Liver (tissue), 9 donors: ENCODE measurements around the gene MRAP. TPM values are rescaled to one million over a fixed set of nuclear protein-coding genes. Genes with fewer than 3 reads are reported as not detected.

ENCODE experiments used
- DNase-seq: peaks from one replicate; pipeline ENCODE4 v3.0.0-alpha.2; 2017; ENCODE audit warnings: low spot score
- H3K27ac ChIP-seq, 2 donors: one replicate each; pipeline ENCODE4 v1.7.0; 2013; ENCODE audit warnings: inconsistent platforms in 2 of 2, low read length in 2 of 2, control low read depth in 1 of 2, low read depth in 1 of 2, mild to moderate bottlenecking in 1 of 2
- H3K27me3 ChIP-seq, 4 donors: one replicate each; pipeline versions ENCODE4 v1.6.1 to v1.7.0; 2013; ENCODE audit warnings: low read length in 3 of 4, inconsistent platforms in 1 of 4, mild to moderate bottlenecking in 1 of 4, moderate library complexity in 1 of 4; ENCODE audit not compliant: control insufficient read depth in 4 of 4, insufficient read depth in 4 of 4
- H3K36me3 ChIP-seq, 4 donors: one replicate each; pipeline versions ENCODE4 v1.6.1 to v1.7.0; 2013; ENCODE audit warnings: low read length in 3 of 4, mild to moderate bottlenecking in 3 of 4, low read depth in 1 of 4, moderate library complexity in 1 of 4; ENCODE audit not compliant: control insufficient read depth in 4 of 4, insufficient read depth in 3 of 4
- H3K4me1 ChIP-seq, 4 donors: one replicate each; pipeline versions ENCODE4 v1.6.1 to v1.7.0; 2013; ENCODE audit warnings: low read length in 3 of 4, mild to moderate bottlenecking in 3 of 4, moderate library complexity in 1 of 4; ENCODE audit not compliant: control insufficient read depth in 4 of 4, insufficient read depth in 4 of 4
- H3K4me3 ChIP-seq, 3 donors: one replicate each; pipeline versions ENCODE4 v1.6.1 to v1.7.0; 2013; ENCODE audit warnings: low read length in 3 of 3, control low read depth in 1 of 3, low read depth in 1 of 3, mild to moderate bottlenecking in 1 of 3
- H3K9ac ChIP-seq, 2 donors: one replicate each; pipeline ENCODE4 v1.7.0; 2013; ENCODE audit warnings: low read length in 2 of 2, mild to moderate bottlenecking in 2 of 2, moderate library complexity in 2 of 2, control low read depth in 1 of 2, low read depth in 1 of 2
- H3K9me3 ChIP-seq, 4 donors: one replicate each; pipeline versions ENCODE4 v1.6.1 to v1.7.0; 2013; ENCODE audit warnings: low read length in 3 of 4; ENCODE audit not compliant: control insufficient read depth in 4 of 4
- ATF3 ChIP-seq: IDR thresholded peaks from 2 replicates; pipeline ENCODE4 v1.6.1; 2016; ENCODE audit warnings: antibody characterized with exemption
- CTCF ChIP-seq: fragments of 150-350 bp; IDR thresholded peaks from 2 replicates; pipeline ENCODE4 v1.5.1; 2017; ENCODE audit warnings: improper control_type of control experiment, low read depth, low read length; ENCODE audit not compliant: missing input control
- FOXA1 ChIP-seq: IDR thresholded peaks from 2 replicates; pipeline ENCODE4 v1.6.1; 2016; ENCODE audit warnings: antibody characterized with exemption
- FOXA2 ChIP-seq: IDR thresholded peaks from 2 replicates; pipeline ENCODE4 v1.6.1; 2016; ENCODE audit warnings: antibody characterized with exemption
- HNF4A ChIP-seq, 2 donors: conservative IDR thresholded peaks; 2 replicates each; pipeline ENCODE4 v1.6.1; 2016; ENCODE audit warnings: antibody characterized with exemption in 2 of 2, mild to moderate bottlenecking in 2 of 2
- HNF4G ChIP-seq: IDR thresholded peaks from 2 replicates; pipeline ENCODE4 v1.6.1; 2016; ENCODE audit warnings: antibody characterized with exemption
- NR2F2 ChIP-seq: IDR thresholded peaks from 2 replicates; pipeline ENCODE4 v1.6.1; 2016; ENCODE audit warnings: antibody characterized with exemption
- RAD21 ChIP-seq, 2 donors: IDR thresholded peaks; 2 replicates each; pipeline ENCODE4 v1.6.1; 2016; ENCODE audit warnings: antibody characterized with exemption in 2 of 2, mild to moderate bottlenecking in 2 of 2
- RXRA ChIP-seq, 2 donors: IDR thresholded peaks; 2 replicates each; pipeline ENCODE4 v1.6.1; 2017 to 2018; ENCODE audit warnings: antibody characterized with exemption in 2 of 2, mild to moderate bottlenecking in 1 of 2
- TAF1 ChIP-seq: conservative IDR thresholded peaks from 2 replicates; pipeline ENCODE4 v1.6.1; 2016; ENCODE audit warnings: antibody characterized with exemption, mild to moderate bottlenecking
- YY1 ChIP-seq: IDR thresholded peaks from 2 replicates; pipeline ENCODE4 v1.6.1; 2016; ENCODE audit warnings: antibody characterized with exemption, mild to moderate bottlenecking
- ZBTB33 ChIP-seq: IDR thresholded peaks from 2 replicates; pipeline ENCODE4 v1.6.1; 2016; ENCODE audit warnings: antibody characterized with exemption
- WGBS: extraction: QIAGEN DNeasy Blood & Tissue Kit; methylation state at CpG from one replicate; pipeline ENCODE4 v1.1.7; 2013; 5-methylcytosine and 5-hydroxymethylcytosine counted together
- polyA plus RNA-seq, 2 donors: library from polyadenylated mRNA; stranded (reverse) in 1 of 2; unstranded in 1 of 2; fragments of 200-250 nt in 1 of 2; fragments of >200 nt in 1 of 2; fragmentation: Nextera tagmentation in 1 of 2; extraction: Ambion mirVana in 1 of 2; gene quantifications; one replicate each; pipeline versions ENCODE4 v1.2.1 to v1.2.3, GENCODE V29; 2013 to 2015
- total RNA-seq, 2 donors: library from RNA; depleted of rRNA; stranded (reverse); fragments of >200 nt; gene quantifications; one replicate each; pipeline ENCODE4 v1.2.3, GENCODE V29; 2014
- donor health status: healthy.
- donor health status: healthy.
- donor health status: healthy.
- donor health status: healthy.
- donor health status: healthy.

MRAP gene
- total and polyA plus RNA-seq, 4 donors: 0.17 to 0.79 TPM; not detected in 2

GRCh38 chr21:32336711-32337110 lies 38.1 kb downstream of the MRAP start:
- no peaks in the 10 kb centered on the region for H3K9me3 ChIP-seq
- no peak overlapping the region for H3K9ac ChIP-seq
- H3K27ac ChIP-seq: no peak overlapping the region
- H3K4me1 ChIP-seq: no peaks in the 10 kb centered on the region
- peaks cover 15 to 80% (median 39%) of the 10 kb centered on the region in 4 donors for H3K36me3 ChIP-seq
- TF ChIP-seq CTCF (no peak), NR2F2 (no peak), HNF4A (conservative IDR thresholded peaks at IDR 0.05) (no peak)
- WGBS: 86% methylated on average over 1 of the region's 1 CpG
- no peak overlapping the region for H3K4me3 ChIP-seq
- DNase-seq: no peak
- no peaks in the 10 kb centered on the region for H3K27me3 ChIP-seq

- Histone ChIP-seq H3K9me3 (no peaks in the 10 kb centered on the region), H3K4me1 (no peaks in the 10 kb centered on the region), H3K27me3 (no peaks in the 10 kb centered on the region), H3K4me3 (no peak overlapping the region), H3K36me3 (peaks cover 15 to 81% (median 39%) of the 10 kb centered on the region in 4 donors), H3K9ac (no peak overlapping the region), H3K27ac (no peak overlapping the region)
- no peak for DNase-seq
- TF ChIP-seq YY1 (no peak), NR2F2 (no peak)
- WGBS: 95% methylated on average over 8 of the region's 8 CpGs
Observed at GRCh38 chr21:32337206-32337605, 38.6 kb downstream of the MRAP start.

GRCh38 chr21:32338209-32338921 lies 39.7 kb downstream of the MRAP start:
- H3K4me3 ChIP-seq: no peak overlapping the region
- 96% methylated on average over 23 of the region's 23 CpGs for WGBS
- H3K27ac ChIP-seq: no peak overlapping the region
- no peaks in the 10 kb centered on the region for H3K9me3 ChIP-seq
- H3K36me3 ChIP-seq: peaks cover 14 to 82% (median 37%) of the 10 kb centered on the region in 4 donors
- no peaks in the 10 kb centered on the region for H3K27me3 ChIP-seq
- DNase-seq: no peak
- no peak for TF ChIP-seq ZBTB33
- no peak for TF ChIP-seq NR2F2
- TF ChIP-seq HNF4G: no peak
- no peak for TF ChIP-seq YY1
- no peak for TF ChIP-seq TAF1
- no peak for TF ChIP-seq FOXA2
- no peak for TF ChIP-seq FOXA1
- TF ChIP-seq ATF3: no peak
- no peak for TF ChIP-seq RAD21 (IDR thresholded peaks at IDR 0.05)
- TF ChIP-seq RXRA (IDR thresholded peaks at IDR 0.05): no peak
- TF ChIP-seq HNF4A (conservative IDR thresholded peaks at IDR 0.05): no peak
- TF ChIP-seq CTCF: no peak
- H3K9ac ChIP-seq: no peak overlapping the region
- no peaks in the 10 kb centered on the region for H3K4me1 ChIP-seq
